HEK293 (cell line): ENCODE data around the gene IRAK2.

Experiments used
- CTCF ChIA-PET: fragments of 350-600 bp; formaldehyde crosslinking; extraction: SDS; loops from one replicate; lab custom pipeline; 2021; ENCODE audit warnings: antibody characterized with exemption; lab: Yijun Ruan, JAX
- POLR2A ChIA-PET: fragments of 300-600 bp; formaldehyde crosslinking; extraction: SDS; loops from one replicate; lab custom pipeline; 2020; ENCODE audit warnings: antibody characterized with exemption, inconsistent platforms; lab: Yijun Ruan, JAX
- H3K27ac ChIP-seq: fragments of 200-500 bp; sonication (Bioruptor generic); 2 replicates; pipeline ENCODE4 v1.5.1; 2014; ENCODE audit warnings: low read depth, low read length, control low read depth, inconsistent platforms; ENCODE audit errors: extremely low read depth
- H3K36me3 ChIP-seq, 2 experiments: fragments of 200-500 bp in 1 of 2; sonication (Bioruptor generic) in 1 of 2; 1 replicate in 1 of 2; 2 replicates in 1 of 2; pipeline ENCODE4 v1.5.1; 2014 to 2017; ENCODE audit warnings: inconsistent platforms in 2 of 2, low read length in 2 of 2; ENCODE audit not compliant: control insufficient read depth in 2 of 2, insufficient read depth in 1 of 2
- H3K4me1 ChIP-seq: fragments of 200-500 bp; sonication (Bioruptor generic); 2 replicates; pipeline ENCODE4 v1.5.1; 2014; ENCODE audit warnings: mild to moderate bottlenecking, low read length, inconsistent platforms; ENCODE audit not compliant: control insufficient read depth, insufficient read depth
- H3K4me3 ChIP-seq: 2 replicates; pipeline ENCODE4 v1.5.1; 2011; ENCODE audit warnings: low read depth, mild to moderate bottlenecking, control low read depth, low read length, moderate library complexity
- H3K9me3 ChIP-seq: fragments of 200-500 bp; sonication (Bioruptor generic); 2 replicates; pipeline ENCODE4 v1.5.1; 2014; ENCODE audit warnings: low read depth, low read length, inconsistent platforms; ENCODE audit not compliant: control insufficient read depth, insufficient read depth
- GLIS2 ChIP-seq: fragments of 450-650 bp; formaldehyde crosslinking; IDR thresholded peaks from 2 replicates; pipeline ENCODE4 v1.5.1; 2016; ENCODE audit warnings: missing biosample characterization, missing genetic modification characterization
- WT1 ChIP-seq: fragments of 450-650 bp; formaldehyde crosslinking; IDR thresholded peaks from 2 replicates; pipeline ENCODE4 v1.5.1; 2016; ENCODE audit warnings: missing biosample characterization, missing genetic modification characterization
- ZBTB20 ChIP-seq: fragments of 450-650 bp; formaldehyde crosslinking; IDR thresholded peaks from 2 replicates; pipeline ENCODE4 v1.5.1; 2016; ENCODE audit warnings: missing biosample characterization, missing genetic modification characterization
- ZBTB48 ChIP-seq: fragments of 450-650 bp; formaldehyde crosslinking; IDR thresholded peaks from 2 replicates; pipeline ENCODE4 v1.5.1; 2016; ENCODE audit warnings: missing biosample characterization, missing genetic modification characterization
- ZBTB8A ChIP-seq: fragments of 450-650 bp; formaldehyde crosslinking; IDR thresholded peaks from 2 replicates; pipeline ENCODE4 v1.5.1; 2016; ENCODE audit warnings: missing biosample characterization, missing genetic modification characterization
- ZFHX2 ChIP-seq: fragments of 450-650 bp; formaldehyde crosslinking; conservative IDR thresholded peaks from 2 replicates; pipeline ENCODE4 v1.5.1; 2016; ENCODE audit warnings: missing biosample characterization, missing genetic modification characterization
- ZFP41 ChIP-seq: fragments of 450-650 bp; formaldehyde crosslinking; IDR thresholded peaks from 2 replicates; pipeline ENCODE4 v1.5.1; 2016; ENCODE audit warnings: missing biosample characterization, missing genetic modification characterization, borderline replicate concordance
- ZNF133 ChIP-seq: fragments of 450-650 bp; formaldehyde crosslinking; IDR thresholded peaks from 2 replicates; pipeline ENCODE4 v1.5.1; 2016; ENCODE audit warnings: missing biosample characterization, missing genetic modification characterization
- ZNF221 ChIP-seq: fragments of 450-650 bp; formaldehyde crosslinking; IDR thresholded peaks from 2 replicates; pipeline ENCODE4 v1.5.1; 2017; ENCODE audit warnings: missing biosample characterization, missing genetic modification characterization, borderline replicate concordance
- ZNF24 ChIP-seq: fragments of 450-650 bp; formaldehyde crosslinking; IDR thresholded peaks from 2 replicates; pipeline ENCODE4 v1.5.1; 2016; ENCODE audit warnings: missing biosample characterization, missing genetic modification characterization
- ZNF324 ChIP-seq: fragments of 450-650 bp; formaldehyde crosslinking; IDR thresholded peaks from 2 replicates; pipeline ENCODE4 v1.5.1; 2016; ENCODE audit warnings: missing biosample characterization, missing genetic modification characterization
- ZNF473 ChIP-seq: fragments of 450-650 bp; formaldehyde crosslinking; IDR thresholded peaks from 2 replicates; pipeline ENCODE4 v1.5.1; 2017; ENCODE audit warnings: missing biosample characterization, missing genetic modification characterization
- ZNF48 ChIP-seq: fragments of 450-650 bp; formaldehyde crosslinking; IDR thresholded peaks from 2 replicates; pipeline ENCODE4 v1.5.1; 2016; ENCODE audit warnings: missing biosample characterization, missing genetic modification characterization
- ZNF529 ChIP-seq: fragments of 450-650 bp; formaldehyde crosslinking; IDR thresholded peaks from 2 replicates; pipeline ENCODE4 v1.5.1; 2017; ENCODE audit warnings: missing genetic modification characterization, missing biosample characterization; ENCODE audit not compliant: insufficient replicate concordance
- ZNF544 ChIP-seq: fragments of 450-650 bp; formaldehyde crosslinking; IDR thresholded peaks from 2 replicates; pipeline ENCODE4 v1.5.0; 2017; ENCODE audit warnings: missing biosample characterization, missing genetic modification characterization
- ZNF707 ChIP-seq: fragments of 450-650 bp; formaldehyde crosslinking; IDR thresholded peaks from 2 replicates; pipeline ENCODE4 v1.5.1; 2016; ENCODE audit warnings: missing biosample characterization, missing genetic modification characterization
- ZNF776 ChIP-seq: fragments of 450-650 bp; formaldehyde crosslinking; IDR thresholded peaks from 2 replicates; pipeline ENCODE4 v1.5.0; 2017; ENCODE audit warnings: missing biosample characterization, missing genetic modification characterization, borderline replicate concordance
- TF ChIP-seq, protein P1 (sequence below): fragments of 450-650 bp; formaldehyde crosslinking; IDR thresholded peaks from 2 replicates; pipeline ENCODE4 v1.5.1; 2017; ENCODE audit warnings: missing biosample characterization, missing genetic modification characterization
- TF ChIP-seq, protein P2 (sequence below): fragments of 450-650 bp; formaldehyde crosslinking; IDR thresholded peaks from 2 replicates; pipeline ENCODE4 v1.5.1; 2016; ENCODE audit warnings: missing biosample characterization, missing genetic modification characterization
- TF ChIP-seq, protein P3 (sequence below): fragments of 450-650 bp; formaldehyde crosslinking; IDR thresholded peaks from 2 replicates; pipeline ENCODE4 v1.5.1; 2016; ENCODE audit warnings: missing biosample characterization, missing genetic modification characterization
- TF ChIP-seq, protein P4 (sequence below): fragments of 450-650 bp; formaldehyde crosslinking; IDR thresholded peaks from 2 replicates; pipeline ENCODE4 v1.5.1; 2016; ENCODE audit warnings: missing biosample characterization, missing genetic modification characterization
- TF ChIP-seq, protein P5 (sequence below): fragments of 450-650 bp; formaldehyde crosslinking; IDR thresholded peaks from 2 replicates; pipeline ENCODE4 v1.5.1; 2017; ENCODE audit warnings: missing biosample characterization, missing genetic modification characterization

IRAK2 gene

DNA sequence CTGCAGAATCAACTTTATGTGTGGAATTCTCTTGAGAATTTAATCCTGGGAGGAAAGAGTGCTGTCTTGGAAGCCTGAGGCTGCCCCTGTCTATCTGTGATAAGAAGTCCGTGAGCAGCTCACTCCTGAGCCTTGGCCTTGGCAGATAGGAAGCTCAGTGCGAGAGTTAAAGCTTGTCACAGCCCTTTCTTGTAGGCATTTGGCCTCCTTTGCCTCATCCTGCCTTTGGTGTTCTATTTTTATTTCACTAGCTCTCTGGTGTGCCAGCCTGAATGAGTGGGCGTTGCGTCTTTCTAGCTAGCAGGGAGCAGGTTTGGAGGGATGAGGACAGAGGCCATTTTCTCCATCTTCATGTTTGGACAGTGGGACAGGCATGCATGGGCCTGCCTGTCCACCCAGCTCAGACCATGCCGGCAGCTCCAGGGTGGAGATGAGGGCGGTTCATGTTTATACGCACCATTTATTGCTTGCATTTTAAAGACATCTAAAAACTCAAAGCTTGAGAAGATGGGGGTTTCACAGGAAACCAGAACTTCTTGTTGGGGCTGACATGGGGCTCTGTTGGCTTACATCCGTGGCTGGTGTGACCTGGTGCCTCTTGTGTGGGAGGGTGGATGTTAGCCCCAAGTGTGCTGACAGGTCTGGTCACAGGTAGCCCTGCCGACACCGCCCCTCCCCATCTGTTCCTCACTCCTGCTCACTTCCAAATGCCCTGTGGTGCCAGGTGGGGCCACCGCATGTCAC, 29.8 kb downstream of the IRAK2 start (continued):
- TF ChIP-seq, protein P1, sequence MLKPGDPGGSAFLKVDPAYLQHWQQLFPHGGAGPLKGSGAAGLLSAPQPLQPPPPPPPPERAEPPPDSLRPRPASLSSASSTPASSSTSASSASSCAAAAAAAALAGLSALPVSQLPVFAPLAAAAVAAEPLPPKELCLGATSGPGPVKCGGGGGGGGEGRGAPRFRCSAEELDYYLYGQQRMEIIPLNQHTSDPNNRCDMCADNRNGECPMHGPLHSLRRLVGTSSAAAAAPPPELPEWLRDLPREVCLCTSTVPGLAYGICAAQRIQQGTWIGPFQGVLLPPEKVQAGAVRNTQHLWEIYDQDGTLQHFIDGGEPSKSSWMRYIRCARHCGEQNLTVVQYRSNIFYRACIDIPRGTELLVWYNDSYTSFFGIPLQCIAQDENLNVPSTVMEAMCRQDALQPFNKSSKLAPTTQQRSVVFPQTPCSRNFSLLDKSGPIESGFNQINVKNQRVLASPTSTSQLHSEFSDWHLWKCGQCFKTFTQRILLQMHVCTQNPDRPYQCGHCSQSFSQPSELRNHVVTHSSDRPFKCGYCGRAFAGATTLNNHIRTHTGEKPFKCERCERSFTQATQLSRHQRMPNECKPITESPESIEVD (tag by site-specific recombination), result no peak
- no peak for TF ChIP-seq ZNF776 (tag by site-specific recombination)
- TF ChIP-seq ZNF544 (tag by site-specific recombination), result no peak
- no peak for TF ChIP-seq ZNF221 (tag by site-specific recombination)
- no peak for TF ChIP-seq ZBTB20 (tag by site-specific recombination)
- no peak for TF ChIP-seq GLIS2 (tag by site-specific recombination)
- no peak for TF ChIP-seq ZNF473 (tag by site-specific recombination)
- TF ChIP-seq ZNF133 (tag by site-specific recombination), result peak; percentile 16; the same call in 1 of the 2 replicates
- TF ChIP-seq, all 188 proteins: peak for 3

- no peak overlapping the region for H3K27ac ChIP-seq
These were observed 30.8 kb downstream of the IRAK2 start for GRCh38 chr3:10195366-10196089.

More at GRCh38 chr3:10195366-10196089, 30.8 kb downstream of the IRAK2 start:
- Histone ChIP-seq H3K4me1 (0 out of 2 replicates have a peak, but pooled peaks cover 4% of the 10 kb centered on the region), H3K4me3 (no peak overlapping the region), H3K36me3 (no peaks in the 10 kb centered on the region), H3K9me3 (no peaks in the 10 kb centered on the region)
- TF ChIP-seq, protein P2, sequence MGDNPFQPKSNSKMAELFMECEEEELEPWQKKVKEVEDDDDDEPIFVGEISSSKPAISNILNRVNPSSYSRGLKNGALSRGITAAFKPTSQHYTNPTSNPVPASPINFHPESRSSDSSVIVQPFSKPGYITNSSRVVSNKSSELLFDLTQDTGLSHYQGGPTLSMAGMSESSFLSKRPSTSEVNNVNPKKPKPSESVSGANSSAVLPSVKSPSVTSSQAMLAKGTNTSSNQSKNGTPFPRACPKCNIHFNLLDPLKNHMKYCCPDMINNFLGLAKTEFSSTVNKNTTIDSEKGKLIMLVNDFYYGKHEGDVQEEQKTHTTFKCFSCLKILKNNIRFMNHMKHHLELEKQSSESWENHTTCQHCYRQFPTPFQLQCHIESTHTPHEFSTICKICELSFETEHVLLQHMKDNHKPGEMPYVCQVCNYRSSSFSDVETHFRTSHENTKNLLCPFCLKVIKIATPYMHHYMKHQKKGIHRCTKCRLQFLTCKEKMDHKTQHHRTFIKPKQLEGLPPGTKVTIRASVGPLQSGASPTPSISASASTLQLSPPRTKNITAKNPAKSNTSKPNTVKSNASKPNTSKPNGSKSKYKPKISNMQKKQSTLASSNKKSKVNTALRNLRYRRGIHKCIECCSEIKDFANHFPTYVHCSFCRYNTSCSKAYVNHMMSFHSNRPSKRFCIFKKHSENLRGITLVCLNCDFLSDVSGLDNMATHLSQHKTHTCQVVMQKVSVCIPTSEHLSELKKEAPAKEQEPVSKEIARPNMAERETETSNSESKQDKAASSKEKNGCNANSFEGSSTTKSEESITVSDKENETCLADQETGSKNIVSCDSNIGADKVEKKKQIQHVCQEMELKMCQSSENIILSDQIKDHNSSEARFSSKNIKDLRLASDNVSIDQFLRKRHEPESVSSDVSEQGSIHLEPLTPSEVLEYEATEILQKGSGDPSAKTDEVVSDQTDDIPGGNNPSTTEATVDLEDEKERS (tag by site-specific recombination), result no peak
- TF ChIP-seq, protein P3, sequence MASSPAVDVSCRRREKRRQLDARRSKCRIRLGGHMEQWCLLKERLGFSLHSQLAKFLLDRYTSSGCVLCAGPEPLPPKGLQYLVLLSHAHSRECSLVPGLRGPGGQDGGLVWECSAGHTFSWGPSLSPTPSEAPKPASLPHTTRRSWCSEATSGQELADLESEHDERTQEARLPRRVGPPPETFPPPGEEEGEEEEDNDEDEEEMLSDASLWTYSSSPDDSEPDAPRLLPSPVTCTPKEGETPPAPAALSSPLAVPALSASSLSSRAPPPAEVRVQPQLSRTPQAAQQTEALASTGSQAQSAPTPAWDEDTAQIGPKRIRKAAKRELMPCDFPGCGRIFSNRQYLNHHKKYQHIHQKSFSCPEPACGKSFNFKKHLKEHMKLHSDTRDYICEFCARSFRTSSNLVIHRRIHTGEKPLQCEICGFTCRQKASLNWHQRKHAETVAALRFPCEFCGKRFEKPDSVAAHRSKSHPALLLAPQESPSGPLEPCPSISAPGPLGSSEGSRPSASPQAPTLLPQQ, result no peak
- no peak for TF ChIP-seq ZNF707 (tag by site-specific recombination)
- TF ChIP-seq WT1, result no peak
- TF ChIP-seq, protein P4, sequence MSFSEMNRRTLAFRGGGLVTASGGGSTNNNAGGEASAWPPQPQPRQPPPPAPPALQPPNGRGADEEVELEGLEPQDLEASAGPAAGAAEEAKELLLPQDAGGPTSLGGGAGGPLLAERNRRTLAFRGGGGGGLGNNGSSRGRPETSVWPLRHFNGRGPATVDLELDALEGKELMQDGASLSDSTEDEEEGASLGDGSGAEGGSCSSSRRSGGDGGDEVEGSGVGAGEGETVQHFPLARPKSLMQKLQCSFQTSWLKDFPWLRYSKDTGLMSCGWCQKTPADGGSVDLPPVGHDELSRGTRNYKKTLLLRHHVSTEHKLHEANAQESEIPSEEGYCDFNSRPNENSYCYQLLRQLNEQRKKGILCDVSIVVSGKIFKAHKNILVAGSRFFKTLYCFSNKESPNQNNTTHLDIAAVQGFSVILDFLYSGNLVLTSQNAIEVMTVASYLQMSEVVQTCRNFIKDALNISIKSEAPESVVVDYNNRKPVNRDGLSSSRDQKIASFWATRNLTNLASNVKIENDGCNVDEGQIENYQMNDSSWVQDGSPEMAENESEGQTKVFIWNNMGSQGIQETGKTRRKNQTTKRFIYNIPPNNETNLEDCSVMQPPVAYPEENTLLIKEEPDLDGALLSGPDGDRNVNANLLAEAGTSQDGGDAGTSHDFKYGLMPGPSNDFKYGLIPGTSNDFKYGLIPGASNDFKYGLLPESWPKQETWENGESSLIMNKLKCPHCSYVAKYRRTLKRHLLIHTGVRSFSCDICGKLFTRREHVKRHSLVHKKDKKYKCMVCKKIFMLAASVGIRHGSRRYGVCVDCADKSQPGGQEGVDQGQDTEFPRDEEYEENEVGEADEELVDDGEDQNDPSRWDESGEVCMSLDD (tag by site-specific recombination), result no peak
- TF ChIP-seq ZBTB8A (tag by site-specific recombination), result no peak
- TF ChIP-seq, protein P5, sequence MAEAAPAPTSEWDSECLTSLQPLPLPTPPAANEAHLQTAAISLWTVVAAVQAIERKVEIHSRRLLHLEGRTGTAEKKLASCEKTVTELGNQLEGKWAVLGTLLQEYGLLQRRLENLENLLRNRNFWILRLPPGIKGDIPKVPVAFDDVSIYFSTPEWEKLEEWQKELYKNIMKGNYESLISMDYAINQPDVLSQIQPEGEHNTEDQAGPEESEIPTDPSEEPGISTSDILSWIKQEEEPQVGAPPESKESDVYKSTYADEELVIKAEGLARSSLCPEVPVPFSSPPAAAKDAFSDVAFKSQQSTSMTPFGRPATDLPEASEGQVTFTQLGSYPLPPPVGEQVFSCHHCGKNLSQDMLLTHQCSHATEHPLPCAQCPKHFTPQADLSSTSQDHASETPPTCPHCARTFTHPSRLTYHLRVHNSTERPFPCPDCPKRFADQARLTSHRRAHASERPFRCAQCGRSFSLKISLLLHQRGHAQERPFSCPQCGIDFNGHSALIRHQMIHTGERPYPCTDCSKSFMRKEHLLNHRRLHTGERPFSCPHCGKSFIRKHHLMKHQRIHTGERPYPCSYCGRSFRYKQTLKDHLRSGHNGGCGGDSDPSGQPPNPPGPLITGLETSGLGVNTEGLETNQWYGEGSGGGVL, result no peak
- no peak for TF ChIP-seq ZNF529 (tag by site-specific recombination)
- no peak for TF ChIP-seq ZNF24
- no peak for TF ChIP-seq ZFHX2 (tag by site-specific recombination)
- TF ChIP-seq ZNF48 (tag by site-specific recombination), result no peak
- TF ChIP-seq ZNF324 (tag by site-specific recombination), result no peak
- no peak for TF ChIP-seq ZFP41 (tag by site-specific recombination)
- TF ChIP-seq ZBTB48, result no peak
- CTCF ChIA-PET, result no interaction called here
- POLR2A ChIA-PET, result interaction anchor here (0.6 kb wide), 1 partner anchor 117 kb away, joined by 3 read pairs; no protein-coding TSS in a partner anchor
